SKM-1 (cell line): ENCODE measurements around the gene ELSPBP1.
"Not testable (repeated sequence)": the region's sequence is repeated elsewhere in the genome, so short reads cannot be mapped to it uniquely, and the experiment has no call there.

Source experiments
- DNase-seq: peaks from one replicate; lab custom pipeline; 2025; ENCODE audit not compliant: unreplicated experiment; lab: John Stamatoyannopoulos, UW

Gene ELSPBP1

DNA sequence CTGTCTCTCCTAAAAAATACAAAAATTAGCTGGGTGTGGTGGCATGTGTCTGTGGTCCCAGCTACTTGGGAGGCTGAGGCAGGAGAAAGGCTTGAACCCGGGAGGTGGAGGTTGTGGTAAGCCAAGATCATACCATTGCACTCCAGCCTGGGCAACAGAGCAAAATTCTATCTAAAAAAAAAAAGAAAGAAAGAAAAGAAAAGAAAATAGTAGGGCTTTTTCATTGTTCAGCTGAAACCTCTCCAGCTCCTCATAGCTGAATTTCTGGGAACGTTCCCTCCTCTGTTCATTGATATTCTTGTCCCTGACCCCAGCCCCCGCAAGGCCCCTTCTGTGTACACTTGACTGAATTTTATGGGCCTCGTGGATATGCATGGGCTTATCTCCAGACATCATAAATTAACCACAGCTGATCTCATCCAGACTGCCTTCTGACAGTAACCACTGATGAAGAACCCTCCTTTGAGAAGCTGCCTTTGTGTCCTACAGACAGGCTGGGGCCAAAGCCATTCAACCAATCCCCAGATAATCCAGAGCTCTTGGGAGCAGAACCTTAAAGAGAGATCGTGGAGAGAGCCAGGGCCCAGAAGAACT lies at the start of gene ELSPBP1:
Gene ELSPBP1, plus strand, starts transcription at position 424 of the 594 bp plus-strand sequence. CDS start 14,036 bp downstream, outside the sequence.
- DNase-seq, result no peak

DNA sequence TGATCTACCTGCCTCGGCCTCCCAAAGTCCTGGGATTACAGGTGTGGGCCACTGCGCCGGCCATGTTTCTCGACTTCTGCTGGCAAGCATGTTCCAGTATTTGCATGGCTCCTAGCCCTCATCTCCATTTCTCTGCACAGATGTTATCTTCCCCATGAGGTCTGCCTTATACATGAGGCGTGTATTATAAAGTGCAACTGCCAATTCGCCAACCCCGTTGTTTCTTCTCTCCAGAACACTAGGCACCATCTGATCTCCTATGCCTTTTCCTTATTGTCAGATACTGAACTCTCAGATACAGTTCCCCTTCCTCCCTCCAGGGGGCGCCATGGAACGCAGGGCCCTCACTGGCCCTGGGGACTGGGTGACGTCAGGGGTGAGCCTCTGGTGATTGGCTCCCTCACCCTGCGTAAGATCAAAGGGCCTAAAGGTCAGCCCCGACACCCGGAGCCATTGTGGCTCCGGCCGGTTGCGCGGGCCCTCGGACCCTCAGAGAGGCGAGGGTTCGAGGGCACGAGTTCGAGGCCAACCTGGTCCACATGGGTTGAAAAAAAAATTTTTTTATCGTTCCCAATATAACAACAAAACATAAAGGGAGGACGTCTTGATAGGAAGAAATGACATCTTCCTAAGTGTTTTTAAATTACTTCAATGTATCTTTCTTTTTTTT lies 44.4 kb upstream of the ELSPBP1 start:
- DNase-seq, result not testable (repeated sequence)

DNA sequence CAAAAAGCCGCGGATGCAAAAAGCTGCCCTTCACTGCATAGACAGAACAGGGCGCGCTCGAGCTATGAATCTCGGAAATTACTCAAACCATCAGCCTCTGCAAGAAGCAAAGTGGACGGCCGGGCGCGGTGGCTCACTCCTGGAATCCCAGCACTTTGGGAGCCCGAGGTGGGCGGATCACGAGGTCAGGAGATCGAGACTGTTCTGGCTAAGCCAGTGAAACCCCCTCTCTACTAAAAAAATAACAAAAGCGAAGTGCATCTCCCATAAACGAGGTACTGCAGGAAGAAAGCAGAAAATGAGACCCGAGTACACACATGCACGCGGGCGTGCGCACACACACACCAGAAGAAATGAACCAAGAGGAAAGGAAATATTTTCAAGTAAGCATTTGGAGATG lies 42.3 kb upstream of the ELSPBP1 start:
- DNase-seq, result not testable (repeated sequence)

DNA sequence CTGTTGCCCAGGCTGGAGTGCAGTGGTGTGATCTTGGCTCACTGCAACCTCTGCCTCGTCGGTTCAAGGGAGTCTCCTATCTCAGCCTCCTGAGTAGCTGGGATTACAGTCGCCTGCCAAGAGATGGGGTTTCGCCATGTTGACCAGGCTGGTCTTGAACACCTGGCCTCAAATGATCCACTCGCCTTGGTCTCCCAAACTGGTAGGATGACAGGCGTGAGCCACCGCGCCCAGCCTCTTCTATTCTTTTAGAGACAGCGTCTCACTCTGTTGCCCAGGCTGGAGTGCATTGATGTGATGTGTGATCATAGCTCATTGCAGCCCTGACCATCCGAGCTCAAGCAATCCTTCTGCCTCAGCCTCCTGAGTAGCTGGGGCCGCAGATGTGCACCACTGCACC lies 38.5 kb upstream of the ELSPBP1 start:
- DNase-seq, result not testable (repeated sequence)

DNA sequence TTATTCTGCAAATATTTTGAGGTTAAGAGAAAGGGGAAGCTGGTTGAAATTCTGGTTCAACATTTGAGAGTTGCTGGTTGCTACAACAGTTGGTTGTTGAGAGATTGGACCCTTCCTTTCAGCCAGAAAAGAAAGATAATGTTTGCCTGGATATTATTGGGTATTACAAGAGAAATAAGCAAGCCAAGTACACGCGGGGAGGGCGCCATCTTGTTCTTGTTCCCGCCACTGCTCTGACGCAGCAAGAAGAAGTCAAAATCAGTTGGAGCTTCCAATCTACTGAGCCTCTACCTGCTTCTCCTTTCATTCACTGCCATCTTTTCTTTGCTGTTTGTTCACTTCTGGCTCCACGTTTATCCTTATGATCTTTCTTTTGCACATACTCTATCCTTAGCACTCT lies 20.9 kb upstream of the ELSPBP1 start:
- DNase-seq, result no peak

DNA sequence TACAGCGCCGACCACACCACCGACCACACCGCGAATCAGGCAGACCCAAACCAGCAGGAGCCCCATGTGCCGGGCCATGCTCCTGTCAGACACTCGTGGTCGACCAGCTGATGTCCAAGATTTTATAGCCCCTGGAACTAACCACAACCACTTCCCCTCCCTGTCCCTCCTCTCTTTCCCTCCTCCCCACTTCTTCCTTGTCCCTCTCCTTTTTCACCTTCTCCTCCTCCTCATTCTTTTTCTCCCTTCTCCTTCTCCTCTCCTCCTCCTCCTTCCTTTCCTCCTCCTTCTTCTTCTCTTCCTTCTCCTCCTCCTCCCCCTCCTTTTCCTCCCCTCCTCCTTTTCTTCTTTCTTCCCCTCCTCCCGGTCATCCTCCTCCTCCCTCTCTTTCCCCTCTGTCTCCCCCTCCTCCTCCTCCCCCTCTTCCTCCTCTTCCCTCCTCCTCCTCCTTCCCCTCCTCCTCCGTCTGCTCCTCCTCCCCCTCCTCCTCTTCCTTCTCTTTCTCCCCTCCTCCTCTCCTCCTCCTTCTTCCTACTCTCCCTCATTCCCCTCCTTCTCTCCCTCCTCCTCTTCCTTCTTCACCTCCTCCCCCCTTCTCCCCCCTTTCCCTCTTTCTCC lies 3.1 kb upstream of the ELSPBP1 start:
- no peak for DNase-seq

DNA sequence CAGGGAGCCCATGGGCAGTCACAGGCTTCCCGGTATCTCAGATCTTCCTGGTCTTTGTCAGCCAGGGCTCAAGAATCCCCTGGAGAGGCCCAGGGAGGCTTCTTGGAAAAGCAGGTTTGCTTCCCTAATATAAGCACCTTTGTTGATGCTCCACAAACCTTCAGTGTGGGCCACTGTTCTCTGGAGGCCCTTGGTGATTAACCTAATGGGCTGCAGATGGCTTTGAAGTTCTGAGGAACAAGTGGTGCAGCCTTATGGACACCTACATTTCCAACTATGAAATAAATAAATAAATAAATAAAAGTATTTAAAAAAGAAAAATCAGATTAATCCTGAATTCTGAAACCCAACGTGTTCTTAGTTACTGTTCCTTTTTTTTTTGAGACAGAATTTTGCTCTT lies 2.4 kb upstream of the ELSPBP1 start, which contains the start of gene BSPH1:
Gene BSPH1, minus strand, starts transcription at position 101 of the 400 bp plus-strand sequence. Its CDS starts 89 bp downstream, at position 12.
- no peak for DNase-seq

DNA sequence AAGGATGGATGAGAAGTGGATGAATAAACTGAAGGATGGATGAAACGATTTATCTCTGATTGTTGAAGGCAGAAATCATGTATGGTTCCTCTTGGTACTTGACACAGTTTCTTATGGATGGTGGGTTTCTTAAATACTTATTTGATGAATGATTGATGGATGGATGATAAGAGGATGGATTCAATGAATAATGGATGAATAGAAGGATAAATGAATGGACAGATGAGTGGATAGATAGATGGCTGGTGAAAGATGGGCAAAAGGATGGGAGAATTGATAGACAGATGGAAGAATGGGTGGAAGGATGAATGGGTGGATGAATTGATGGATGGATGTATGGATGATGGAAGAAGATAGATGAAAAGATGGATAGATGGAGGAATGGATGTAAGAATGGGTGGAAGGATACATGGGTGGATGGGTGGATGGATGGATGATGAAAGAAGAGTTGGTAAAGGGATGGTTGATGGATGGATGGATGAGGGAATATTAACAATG lies 1.8 kb downstream of the ELSPBP1 start:
- DNase-seq, result no peak

DNA sequence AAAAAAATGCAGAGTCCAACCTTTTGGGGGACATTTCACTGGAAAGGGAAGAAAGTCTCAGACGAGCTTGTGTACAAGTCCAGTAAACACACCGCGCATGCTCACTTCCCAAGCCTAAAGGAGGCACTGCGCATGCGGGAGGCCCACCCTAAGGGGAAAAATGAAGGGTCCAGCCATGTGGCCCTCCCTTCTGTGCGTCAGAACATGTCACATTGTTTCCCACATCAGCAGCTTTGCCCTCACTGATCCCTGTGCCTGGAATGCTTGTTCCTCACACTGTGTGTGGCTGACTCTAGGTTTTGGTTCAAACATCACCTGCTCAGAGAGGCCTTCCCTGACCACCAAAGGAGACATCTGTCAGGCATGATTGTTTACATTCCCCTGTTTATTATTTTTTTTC lies 4.4 kb downstream of the ELSPBP1 start:
- DNase-seq, result no peak

DNA sequence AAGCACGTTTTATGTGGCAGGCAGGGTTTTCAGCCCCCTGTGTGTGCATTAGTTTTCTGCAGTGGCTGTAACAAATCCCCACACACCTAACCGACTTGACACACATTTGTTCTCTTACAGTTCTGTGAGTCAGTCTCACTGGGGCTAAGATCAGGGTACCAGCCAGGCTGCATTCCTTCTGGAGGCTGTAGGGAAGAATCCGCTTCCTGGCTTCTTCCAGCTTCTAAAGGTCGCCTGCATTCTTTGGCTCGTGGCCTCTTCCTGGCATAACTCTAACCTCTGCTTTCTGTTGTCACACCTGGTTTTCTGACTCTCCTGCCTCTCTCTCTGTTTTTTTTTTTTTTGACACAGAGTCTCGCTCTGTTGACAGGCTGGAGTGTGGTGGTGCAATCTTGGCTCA lies 6.4 kb downstream of the ELSPBP1 start:
- DNase-seq, result no peak

DNA sequence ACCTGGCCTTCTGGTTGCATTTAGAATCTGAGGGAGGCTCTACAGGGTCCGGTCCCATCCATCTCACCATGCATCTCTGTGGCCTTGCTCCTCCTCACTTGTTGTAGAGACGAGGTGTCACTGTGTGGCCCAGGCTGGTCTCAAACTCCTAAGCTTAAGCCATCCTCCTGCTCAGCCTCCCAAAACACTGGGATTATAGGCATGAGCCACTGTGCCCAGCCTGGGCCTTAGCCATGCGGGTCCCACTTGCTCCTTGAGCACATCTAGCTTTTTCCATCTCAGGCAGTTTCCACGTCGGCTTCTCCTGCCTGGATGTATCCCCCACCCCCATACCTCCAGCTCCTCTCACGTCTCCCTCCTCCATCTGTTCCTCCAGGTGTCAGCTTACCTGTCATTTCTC lies 9.8 kb downstream of the ELSPBP1 start:
- DNase-seq, result no peak

DNA sequence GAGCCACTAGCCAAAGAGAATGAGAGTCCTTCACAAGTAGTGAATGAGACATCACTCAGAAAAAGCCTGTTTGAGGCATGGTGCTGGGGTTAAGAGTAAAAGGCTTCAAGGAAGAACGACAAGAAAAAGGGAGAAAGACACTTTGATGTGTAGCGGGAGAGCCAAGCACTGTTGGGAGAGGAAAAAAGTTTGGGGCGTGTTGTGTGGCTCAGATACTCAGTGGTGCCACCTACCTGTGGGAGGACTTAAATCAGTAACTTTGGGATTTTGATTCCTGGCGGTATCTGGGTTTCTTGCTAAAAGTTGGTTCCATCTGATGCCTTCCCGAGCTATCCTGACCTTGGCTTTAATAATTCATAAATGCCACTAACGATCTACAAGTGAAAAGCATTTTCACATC lies 12.3 kb downstream of the ELSPBP1 start:
- DNase-seq, result no peak

DNA sequence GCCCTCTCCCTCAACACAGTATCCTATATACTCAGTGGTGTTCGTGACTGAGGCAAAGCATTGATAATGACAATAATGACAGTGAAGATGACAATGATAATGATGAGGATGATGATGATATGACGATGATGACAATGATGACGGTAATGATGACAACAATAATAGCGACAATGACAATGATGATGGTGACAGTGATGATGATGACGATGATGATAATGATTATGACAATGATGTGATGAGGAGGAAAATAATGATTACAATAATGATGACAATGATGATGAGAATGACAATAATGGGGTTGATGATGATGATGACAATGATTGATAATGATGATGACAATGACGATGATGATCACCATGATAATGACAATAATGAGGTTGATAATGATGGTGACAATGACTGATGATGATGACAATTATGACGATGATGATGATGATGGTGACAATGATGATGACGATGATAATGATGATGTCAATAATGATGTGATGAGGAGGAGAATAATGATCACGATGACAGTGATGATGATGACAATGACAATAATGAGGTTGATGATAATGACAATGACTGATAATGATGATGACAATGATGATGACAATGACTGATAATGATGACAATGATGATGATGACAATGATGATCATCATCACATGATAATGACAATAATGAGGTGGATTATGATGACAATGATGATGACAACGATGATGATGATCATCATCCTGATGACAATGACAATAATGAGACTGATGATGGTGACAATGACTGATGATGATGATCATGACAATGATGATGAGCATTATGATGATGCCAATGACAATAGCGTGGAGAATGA lies 16.7 kb downstream of the ELSPBP1 start:
- no peak for DNase-seq

DNA sequence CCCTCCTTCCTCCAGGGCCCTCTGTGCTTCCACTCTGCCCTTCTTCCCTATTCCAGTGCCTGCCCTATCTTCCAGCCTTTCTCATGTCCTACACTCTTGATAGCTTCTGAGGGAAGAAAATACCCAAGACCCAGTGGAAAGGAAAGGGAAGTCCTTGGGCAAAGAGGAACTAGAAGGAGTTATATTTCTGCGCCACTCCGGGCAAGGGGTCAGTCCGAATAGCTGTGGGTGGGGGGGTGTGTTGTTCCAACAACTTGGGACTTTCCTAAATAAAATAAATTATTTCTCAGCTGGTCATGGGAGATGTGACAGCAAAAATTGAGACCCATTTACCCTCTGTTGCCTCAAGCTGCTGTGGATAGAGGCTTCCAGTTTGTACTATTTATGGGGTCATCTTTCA lies 26.3 kb downstream of the ELSPBP1 start:
- no peak for DNase-seq

DNA sequence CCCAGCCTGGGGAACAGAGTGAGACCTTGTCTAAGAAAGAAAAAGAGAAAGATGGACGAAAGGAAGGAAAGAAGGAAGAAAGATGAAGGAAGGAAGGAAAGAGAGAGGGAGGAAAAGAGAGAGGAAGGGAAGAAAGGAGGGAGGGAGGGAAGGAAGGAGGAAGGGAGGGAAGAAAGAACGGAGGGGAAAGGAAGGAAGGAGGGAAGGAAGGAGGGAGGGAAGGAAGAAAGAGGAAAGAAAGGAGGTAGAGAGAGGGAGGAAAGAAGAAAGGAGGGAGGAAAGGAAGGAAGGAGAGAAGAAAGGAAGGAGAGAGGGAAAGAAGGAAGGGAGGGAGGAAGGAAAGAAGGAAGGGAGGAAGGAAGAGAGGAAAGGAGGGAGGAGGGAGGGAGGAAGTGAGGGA lies 28.6 kb downstream of the ELSPBP1 start:
- DNase-seq, result no peak

DNA sequence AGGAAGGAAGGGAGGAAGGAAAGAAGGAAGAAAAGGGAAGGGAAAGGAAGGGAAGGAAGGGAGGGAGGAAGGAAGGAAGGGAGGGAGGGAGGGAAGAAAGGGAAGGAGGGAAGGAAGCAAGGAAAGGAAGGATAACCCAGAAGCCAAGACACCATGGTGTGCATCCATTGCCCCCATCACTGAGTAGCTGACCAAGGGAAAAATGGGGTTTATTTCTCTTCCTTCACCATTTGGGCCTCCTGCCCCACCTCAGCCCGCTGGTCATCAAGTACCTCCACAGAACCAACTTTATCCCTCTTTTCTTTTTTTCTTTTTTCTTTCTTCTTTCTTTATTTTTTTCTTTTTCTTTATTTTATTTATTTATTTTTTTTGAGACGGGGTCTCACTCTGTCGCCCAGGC lies 29.1 kb downstream of the ELSPBP1 start:
- no peak for DNase-seq

DNA sequence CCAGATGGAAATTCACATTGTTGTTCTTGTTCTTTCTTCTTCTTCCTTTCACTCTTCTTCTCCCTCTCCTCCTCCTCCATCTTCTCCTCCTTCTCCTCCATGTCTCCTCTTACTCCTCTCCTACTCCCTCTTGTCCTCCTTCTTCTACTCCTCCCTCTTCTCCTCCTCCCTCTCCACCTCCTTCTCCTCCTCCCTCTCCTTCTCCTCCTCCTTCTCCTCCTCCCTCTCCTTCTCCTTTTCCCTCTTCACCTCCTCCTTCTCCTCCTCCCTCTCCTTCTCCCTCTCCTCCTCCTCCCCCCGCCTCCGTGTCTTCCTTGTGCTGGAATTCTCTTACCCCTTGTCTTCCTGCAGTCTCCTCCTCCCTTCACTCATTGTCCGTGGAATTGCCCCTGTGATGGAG lies 31.0 kb downstream of the ELSPBP1 start:
- no peak for DNase-seq

DNA sequence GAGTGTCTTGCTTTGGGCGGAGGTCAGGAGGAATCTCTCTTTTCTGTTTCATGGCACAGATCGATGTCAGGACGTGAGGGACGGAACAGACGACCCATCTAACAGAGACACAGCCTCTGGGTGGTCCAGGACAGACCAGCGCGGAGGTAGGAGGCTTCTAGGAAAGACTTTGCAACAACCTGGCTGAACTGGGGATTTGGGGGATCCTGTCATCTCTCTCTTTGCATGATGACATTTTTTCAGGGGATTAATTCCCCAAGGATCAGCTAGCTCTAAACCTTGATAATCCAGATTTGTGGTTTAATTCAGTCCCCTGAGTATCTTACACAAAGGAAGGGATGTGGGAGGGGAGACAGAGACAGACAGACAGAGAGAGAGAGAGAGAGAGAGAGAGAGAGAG lies 35.0 kb downstream of the ELSPBP1 start:
- no peak for DNase-seq

DNA sequence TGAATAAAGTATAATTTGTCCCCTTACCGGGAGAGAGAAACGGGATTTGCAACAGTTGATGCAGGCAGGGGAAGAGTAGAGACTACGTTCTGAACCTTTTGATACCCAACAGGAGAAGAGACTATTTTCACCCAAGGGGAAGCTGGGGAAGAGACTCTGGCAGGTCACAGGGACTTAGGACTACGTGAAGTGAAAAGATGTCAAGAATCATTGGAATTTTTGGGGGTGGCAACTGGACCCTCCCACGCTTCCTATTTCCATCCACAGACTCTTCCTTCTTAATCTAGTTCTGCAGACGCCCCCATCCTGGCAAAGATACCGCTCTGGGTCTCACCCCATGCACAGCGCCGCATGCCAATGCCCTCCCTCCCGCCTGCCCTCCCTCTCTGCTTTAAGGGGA lies 35.6 kb downstream of the ELSPBP1 start:
- no peak for DNase-seq

DNA sequence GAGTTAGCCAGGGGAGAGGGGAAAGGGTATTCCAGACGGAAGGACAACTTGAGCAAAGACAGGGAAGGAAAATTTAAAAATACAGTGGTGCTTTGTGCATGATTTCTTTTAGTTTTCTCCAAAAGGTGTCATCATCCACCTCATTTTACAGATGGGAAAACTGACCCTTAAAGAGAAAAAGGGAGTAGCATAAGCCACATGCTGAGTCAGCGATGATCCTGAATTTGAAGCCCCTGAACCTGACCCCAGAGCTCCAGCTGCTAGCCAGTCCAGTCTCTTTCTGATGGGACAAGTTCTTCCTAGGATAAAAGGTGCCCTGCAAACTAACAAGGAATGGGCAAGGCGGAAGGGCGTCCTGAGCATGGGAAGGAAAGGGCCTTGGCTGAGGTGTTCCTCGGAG lies 39.2 kb downstream of the ELSPBP1 start:
- no peak for DNase-seq

DNA sequence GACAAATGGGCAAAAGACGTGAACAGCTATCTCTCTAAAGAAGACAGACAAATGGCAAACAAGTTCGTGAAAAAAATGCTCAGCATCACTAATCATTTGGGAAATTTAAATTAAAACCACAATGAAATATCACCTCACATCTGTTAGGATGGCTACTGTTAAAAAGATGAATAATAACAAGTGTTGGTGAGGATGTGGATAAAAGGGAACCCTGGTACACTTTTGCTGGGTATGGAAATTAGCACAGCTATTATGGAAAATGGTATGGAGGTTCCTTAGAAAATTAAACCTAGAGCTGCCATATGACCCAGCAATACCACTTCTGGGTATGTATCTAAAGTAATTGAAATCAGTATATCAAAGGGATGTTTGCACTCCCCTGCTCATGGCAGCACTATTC lies 42.3 kb downstream of the ELSPBP1 start:
- no peak for DNase-seq
